Erythroblast (primary cell): ENCODE data around the gene FAP.

ENCODE experiments used
- GATA1 ChIP-seq: IDR thresholded peaks from 2 replicates; pipeline ENCODE4 v1.6.1; 2011; ENCODE audit warnings: low read depth, mild to moderate bottlenecking, control low read depth, low read length, moderate library complexity
- POLR2A ChIP-seq: IDR thresholded peaks from 2 replicates; pipeline ENCODE4 v1.6.1; 2011; ENCODE audit warnings: mild to moderate bottlenecking, low read length

GRCh38 chr2:162243294-162243693, at the start of gene FAP:
- TF ChIP-seq POLR2A (no peak), GATA1 (no peak)
